ENCODE data around the gene SPINT2. TPM values are rescaled to one million over a fixed set of nuclear protein-coding genes. Genes with fewer than 3 reads are reported as not detected.
A peak's percentile ranks its signal among the peaks of the same experiment; 100 is the strongest.

Gene SPINT2
- total RNA-seq, 1 donor, result 2.2 TPM

DNA sequence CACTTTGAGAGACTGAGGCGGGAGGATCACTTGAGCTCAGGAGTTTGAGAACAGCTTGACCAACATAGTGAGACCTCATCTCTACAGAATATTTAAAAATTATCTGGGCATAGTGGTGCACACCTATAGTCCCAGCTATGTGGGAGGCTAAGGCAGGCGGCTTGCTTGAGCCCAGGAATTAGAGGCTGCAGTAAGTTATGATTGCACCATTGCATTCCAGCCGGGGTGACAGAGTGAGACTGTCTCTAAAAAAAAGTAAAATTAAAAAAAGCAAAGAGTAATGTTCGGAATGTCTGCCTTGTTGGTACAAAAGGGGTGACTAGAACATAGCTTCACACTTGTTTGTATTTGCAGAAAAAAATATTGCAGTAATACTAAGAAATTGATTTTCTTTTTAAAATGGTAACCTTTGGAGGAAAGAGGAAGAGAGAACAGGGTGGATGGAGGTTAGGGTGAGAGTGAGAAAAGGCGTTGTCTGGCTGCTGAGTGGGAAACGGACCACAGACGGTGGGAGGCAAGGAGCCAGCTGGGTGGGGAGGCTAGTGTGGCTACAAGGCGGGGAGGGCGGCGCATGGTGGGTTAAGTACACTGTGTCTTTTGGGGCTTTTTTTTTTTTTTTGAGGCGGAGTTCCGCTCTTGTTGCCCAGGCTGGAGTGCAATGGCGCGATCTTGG, 18.4 kb upstream of the SPINT2 start:
- peak; percentile 73 for DNase-seq (ENCODE audit: insufficient read length, low spot score, missing footprints)
- H2AFZ ChIP-seq (ENCODE audit: low read length), result peak overlapping the region; percentile 63
- no peaks in the 10 kb centered on the region for H3K79me2 ChIP-seq (ENCODE audit: insufficient read depth, low read length)
- peak overlapping the region; percentile 11 for H3K4me3 ChIP-seq (ENCODE audit: insufficient read depth, low read length)
- peak overlapping the region; percentile 70 for H3K4me2 ChIP-seq (ENCODE audit: insufficient read depth, low read length)
- H3K4me1 ChIP-seq (ENCODE audit: insufficient read depth, low read length), result peaks cover 9% of the 10 kb centered on the region
- no peaks in the 10 kb centered on the region for H3K36me3 ChIP-seq (ENCODE audit: insufficient read depth, low read length)
- no peaks in the 10 kb centered on the region for H4K20me1 ChIP-seq (ENCODE audit: insufficient read depth, low read length)
- no peak overlapping the region for H3K27ac ChIP-seq (ENCODE audit: low read depth, low read length)
- TF ChIP-seq, protein P1, sequence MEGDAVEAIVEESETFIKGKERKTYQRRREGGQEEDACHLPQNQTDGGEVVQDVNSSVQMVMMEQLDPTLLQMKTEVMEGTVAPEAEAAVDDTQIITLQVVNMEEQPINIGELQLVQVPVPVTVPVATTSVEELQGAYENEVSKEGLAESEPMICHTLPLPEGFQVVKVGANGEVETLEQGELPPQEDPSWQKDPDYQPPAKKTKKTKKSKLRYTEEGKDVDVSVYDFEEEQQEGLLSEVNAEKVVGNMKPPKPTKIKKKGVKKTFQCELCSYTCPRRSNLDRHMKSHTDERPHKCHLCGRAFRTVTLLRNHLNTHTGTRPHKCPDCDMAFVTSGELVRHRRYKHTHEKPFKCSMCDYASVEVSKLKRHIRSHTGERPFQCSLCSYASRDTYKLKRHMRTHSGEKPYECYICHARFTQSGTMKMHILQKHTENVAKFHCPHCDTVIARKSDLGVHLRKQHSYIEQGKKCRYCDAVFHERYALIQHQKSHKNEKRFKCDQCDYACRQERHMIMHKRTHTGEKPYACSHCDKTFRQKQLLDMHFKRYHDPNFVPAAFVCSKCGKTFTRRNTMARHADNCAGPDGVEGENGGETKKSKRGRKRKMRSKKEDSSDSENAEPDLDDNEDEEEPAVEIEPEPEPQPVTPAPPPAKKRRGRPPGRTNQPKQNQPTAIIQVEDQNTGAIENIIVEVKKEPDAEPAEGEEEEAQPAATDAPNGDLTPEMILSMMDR (IDR thresholded peaks at IDR 0.05; ENCODE audit: extremely low read depth, low read depth, low read length), result no peak
- H3K27me3 ChIP-seq (ENCODE audit: insufficient read depth, low read length), result no peaks in the 10 kb centered on the region
- H3K9me3 ChIP-seq (ENCODE audit: low read depth, low read length), result no peaks in the 10 kb centered on the region

DNA sequence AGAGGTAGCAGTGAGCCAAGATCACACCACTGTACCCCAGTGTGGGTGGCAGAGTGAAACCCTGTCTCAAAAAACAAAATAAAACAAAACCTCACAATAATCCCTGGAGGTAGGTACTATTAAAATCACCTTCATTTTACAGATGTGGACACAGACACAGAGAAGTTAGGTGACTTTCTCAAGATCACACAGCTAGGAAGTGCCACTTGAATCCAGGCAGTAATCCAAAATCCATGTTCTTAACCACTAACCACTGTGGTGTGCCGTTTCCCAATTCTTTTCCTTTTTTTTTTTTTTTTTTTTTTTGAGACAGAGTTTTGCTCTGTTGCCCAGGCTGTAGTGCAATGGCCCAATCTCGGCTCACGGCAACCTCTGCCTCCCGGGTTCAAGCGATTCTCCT, 17.2 kb upstream of the SPINT2 start:
- no peaks in the 10 kb centered on the region for H3K36me3 ChIP-seq (ENCODE audit: insufficient read depth, low read length)
- H3K4me1 ChIP-seq (ENCODE audit: insufficient read depth, low read length), result peaks cover 18% of the 10 kb centered on the region
- H4K20me1 ChIP-seq (ENCODE audit: insufficient read depth, low read length), result no peaks in the 10 kb centered on the region
- no peaks in the 10 kb centered on the region for H3K9me3 ChIP-seq (ENCODE audit: low read depth, low read length)
- H3K4me2 ChIP-seq (ENCODE audit: insufficient read depth, low read length), result no peak overlapping the region
- H3K27me3 ChIP-seq (ENCODE audit: insufficient read depth, low read length), result no peaks in the 10 kb centered on the region
- peak; percentile 25 for DNase-seq (ENCODE audit: insufficient read length, low spot score, missing footprints)
- no peak overlapping the region for H3K4me3 ChIP-seq (ENCODE audit: insufficient read depth, low read length)
- no peak overlapping the region for H3K27ac ChIP-seq (ENCODE audit: low read depth, low read length)
- H2AFZ ChIP-seq (ENCODE audit: low read length), result no peak overlapping the region
- no peaks in the 10 kb centered on the region for H3K79me2 ChIP-seq (ENCODE audit: insufficient read depth, low read length)
- TF ChIP-seq, protein P1 (IDR thresholded peaks at IDR 0.05; ENCODE audit: extremely low read depth, low read depth, low read length), result no peak

DNA sequence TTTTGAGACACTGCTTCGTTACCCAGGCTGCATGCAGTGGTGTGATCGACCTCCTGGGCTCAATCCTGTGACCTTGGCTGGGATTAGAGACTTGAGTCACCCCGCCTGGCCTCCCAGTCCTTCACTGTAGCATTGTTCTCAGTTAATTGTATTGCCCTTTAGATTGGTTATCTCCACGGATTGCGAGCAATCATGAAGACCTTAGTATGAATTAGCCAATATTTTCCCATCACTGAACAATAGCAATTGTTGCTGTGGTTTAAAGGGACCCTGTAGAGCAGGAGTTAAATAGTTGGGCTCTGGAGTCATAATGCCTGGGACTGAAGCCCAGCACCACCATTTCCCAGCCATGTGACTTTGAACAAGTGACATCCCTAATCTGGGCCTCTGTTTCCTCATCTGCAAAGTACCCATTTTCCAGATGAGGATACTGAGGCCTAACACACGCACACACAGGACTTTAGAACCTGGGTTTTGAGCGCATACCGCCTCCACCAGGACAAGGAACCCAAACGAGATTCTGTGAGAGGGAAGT, 16.6 kb upstream of the SPINT2 start:
- H3K4me3 ChIP-seq (ENCODE audit: insufficient read depth, low read length), result no peak overlapping the region
- peak; percentile 15 for DNase-seq (ENCODE audit: insufficient read length, low spot score, missing footprints)
- TF ChIP-seq, protein P1 (IDR thresholded peaks at IDR 0.05; ENCODE audit: extremely low read depth, low read depth, low read length), result no peak

DNA sequence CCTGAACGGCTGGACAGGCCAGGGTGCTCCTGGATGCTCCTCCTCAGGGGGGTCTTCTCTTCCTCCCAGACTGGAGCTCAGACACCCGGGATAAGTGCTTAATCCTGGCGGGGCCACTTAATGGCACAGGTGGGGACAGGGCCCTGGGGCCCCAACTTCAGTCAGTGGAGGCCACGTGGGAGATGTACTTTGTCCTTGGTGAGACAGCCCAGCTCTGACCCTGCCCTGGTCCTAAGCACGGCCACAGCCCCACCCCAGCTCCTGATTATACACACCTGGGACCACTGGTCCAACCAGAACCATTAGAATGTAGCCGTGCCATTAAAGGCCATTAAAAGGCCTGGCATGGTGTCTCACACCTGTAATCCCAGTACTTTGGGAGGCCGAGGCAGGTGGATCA, 16.0 kb upstream of the SPINT2 start:
- peaks cover 20% of the 10 kb centered on the region for H3K4me1 ChIP-seq (ENCODE audit: insufficient read depth, low read length)
- TF ChIP-seq, protein P1 (IDR thresholded peaks at IDR 0.05; ENCODE audit: extremely low read depth, low read depth, low read length), result no peak
- H3K9me3 ChIP-seq (ENCODE audit: low read depth, low read length), result no peaks in the 10 kb centered on the region
- H3K4me2 ChIP-seq (ENCODE audit: insufficient read depth, low read length), result no peak overlapping the region
- H4K20me1 ChIP-seq (ENCODE audit: insufficient read depth, low read length), result no peaks in the 10 kb centered on the region
- DNase-seq (ENCODE audit: insufficient read length, low spot score, missing footprints), result no peak
- no peak overlapping the region for H3K27ac ChIP-seq (ENCODE audit: low read depth, low read length)
- no peaks in the 10 kb centered on the region for H3K36me3 ChIP-seq (ENCODE audit: insufficient read depth, low read length)
- no peaks in the 10 kb centered on the region for H3K79me2 ChIP-seq (ENCODE audit: insufficient read depth, low read length)
- H2AFZ ChIP-seq (ENCODE audit: low read length), result no peak overlapping the region
- H3K27me3 ChIP-seq (ENCODE audit: insufficient read depth, low read length), result no peaks in the 10 kb centered on the region
- no peak overlapping the region for H3K4me3 ChIP-seq (ENCODE audit: insufficient read depth, low read length)

More for the DNA sequence above, 16.6 kb upstream of the SPINT2 start:
- Histone ChIP-seq H3K9me3 (ENCODE audit: low read depth, low read length) (no peaks in the 10 kb centered on the region), H3K27ac (ENCODE audit: low read depth, low read length) (no peak overlapping the region), H4K20me1 (ENCODE audit: insufficient read depth, low read length) (no peaks in the 10 kb centered on the region), H3K4me1 (ENCODE audit: insufficient read depth, low read length) (peaks cover 20% of the 10 kb centered on the region), H3K36me3 (ENCODE audit: insufficient read depth, low read length) (no peaks in the 10 kb centered on the region), H3K79me2 (ENCODE audit: insufficient read depth, low read length) (no peaks in the 10 kb centered on the region), H3K27me3 (ENCODE audit: insufficient read depth, low read length) (no peaks in the 10 kb centered on the region), H3K4me2 (ENCODE audit: insufficient read depth, low read length) (no peak overlapping the region), H2AFZ (ENCODE audit: low read length) (no peak overlapping the region)

All from osteoblast (primary cell).